Activated CD8-positive, alpha-beta memory T cell treated with anti-CD3 and anti-CD28 coated beads for 24 hours (primary cell): ENCODE results near the gene S100A2.

Experiments
- DNase-seq: peaks from one replicate; pipeline ENCODE4 v3.0.0-alpha.2; 2020

Gene S100A2

DNA sequence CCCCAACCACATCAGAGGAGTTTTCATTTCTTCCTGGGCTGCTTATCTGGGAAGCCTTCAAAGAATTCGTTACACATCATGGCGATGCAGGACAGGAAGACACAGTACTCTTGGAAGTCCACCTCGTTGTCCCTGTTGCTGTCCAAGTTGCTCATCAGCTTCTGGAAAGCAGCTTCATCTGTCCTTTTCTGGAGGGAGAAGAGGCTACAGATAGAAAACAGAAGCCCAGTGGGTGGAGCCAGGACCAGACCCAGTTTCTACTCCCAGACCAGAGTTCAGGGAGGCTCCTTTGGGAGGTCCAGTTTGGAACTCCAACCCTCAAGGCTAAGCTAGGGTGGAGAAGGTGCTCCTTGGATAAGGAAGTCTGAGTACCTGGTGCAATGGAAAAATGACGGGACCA is 21.9 kb downstream of the S100A2 start:
- no peak for DNase-seq

DNA sequence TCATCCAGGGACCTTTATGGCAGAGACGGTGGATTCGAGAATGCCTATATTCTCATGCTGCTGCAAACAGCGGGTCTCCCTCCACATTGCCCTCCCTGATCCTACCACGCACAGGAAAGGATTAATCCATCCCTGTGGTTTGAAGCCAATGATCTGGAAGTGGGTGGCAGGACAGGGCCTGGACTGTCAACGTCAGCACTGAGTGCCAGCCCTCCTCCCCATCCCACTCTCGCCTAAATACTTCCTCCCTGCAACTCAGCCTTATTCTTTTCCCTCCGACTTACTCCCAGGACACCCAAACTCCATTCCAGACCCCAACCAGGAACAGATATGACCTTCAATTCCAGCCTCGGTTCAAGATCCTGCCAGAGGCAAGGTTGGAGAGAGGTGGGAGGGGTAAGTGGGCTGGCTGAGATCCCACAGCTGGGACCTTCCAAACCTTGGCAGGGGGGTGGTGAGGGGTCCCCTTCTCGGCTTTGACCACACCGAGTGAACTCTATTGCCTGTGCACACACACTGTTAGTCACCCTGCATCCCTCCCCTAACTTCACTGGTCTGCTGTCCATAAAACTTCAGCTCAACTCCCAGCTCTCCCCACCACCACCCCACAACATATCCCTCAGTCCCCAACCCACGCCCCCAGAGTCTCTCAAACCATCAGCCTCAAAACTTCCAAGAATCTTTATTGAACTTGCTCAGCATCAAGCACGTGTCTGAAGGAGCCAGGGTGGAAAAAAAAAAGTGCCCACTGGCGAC is 22.5 kb downstream of the S100A2 start:
- DNase-seq: no peak

DNA sequence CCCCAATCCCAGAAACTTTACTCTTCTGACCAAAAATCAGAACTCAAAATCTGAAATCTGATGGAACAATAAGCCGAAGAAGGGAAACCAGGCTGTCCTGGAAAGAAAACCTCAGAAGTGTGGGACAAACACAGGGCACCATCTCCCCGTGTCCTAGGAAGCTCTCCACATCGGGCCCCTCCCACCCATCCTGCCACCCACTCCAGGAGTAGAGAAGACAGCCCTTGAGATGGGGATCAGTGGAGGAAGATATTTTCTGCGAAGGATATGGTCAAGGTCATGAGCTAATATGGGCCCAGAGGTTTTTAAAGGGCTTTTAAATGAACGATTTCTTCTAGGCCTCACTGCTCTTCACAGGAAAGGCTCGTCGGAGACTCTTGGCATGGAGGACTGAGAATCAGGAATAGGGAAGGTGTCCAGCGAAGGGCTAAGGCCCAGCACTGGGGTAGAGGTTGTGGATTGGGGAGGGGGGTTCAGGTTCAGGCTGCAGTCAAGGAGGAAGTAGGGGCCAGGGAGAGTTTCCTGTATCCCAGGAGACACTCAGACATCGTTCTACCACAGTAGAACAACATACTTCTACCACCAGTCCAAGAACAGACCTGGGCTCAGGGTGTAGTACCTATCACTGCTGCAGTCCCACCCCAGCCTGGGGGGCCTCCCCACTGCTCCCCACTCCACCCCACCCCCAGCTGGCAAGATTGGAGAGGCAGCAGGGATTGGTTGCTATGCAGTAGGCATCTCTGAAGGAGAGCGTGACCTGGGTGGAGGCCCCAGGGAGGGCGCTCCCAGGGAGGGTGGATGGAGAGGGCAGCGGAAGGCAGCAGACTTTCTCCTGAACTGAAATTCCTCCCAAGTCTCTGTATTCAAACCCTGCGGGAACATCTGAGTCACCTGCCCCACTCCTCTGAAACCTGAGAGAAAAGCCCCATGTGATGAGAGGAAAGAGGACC is 23.7 kb downstream of the S100A2 start:
- DNase-seq: no peak

DNA sequence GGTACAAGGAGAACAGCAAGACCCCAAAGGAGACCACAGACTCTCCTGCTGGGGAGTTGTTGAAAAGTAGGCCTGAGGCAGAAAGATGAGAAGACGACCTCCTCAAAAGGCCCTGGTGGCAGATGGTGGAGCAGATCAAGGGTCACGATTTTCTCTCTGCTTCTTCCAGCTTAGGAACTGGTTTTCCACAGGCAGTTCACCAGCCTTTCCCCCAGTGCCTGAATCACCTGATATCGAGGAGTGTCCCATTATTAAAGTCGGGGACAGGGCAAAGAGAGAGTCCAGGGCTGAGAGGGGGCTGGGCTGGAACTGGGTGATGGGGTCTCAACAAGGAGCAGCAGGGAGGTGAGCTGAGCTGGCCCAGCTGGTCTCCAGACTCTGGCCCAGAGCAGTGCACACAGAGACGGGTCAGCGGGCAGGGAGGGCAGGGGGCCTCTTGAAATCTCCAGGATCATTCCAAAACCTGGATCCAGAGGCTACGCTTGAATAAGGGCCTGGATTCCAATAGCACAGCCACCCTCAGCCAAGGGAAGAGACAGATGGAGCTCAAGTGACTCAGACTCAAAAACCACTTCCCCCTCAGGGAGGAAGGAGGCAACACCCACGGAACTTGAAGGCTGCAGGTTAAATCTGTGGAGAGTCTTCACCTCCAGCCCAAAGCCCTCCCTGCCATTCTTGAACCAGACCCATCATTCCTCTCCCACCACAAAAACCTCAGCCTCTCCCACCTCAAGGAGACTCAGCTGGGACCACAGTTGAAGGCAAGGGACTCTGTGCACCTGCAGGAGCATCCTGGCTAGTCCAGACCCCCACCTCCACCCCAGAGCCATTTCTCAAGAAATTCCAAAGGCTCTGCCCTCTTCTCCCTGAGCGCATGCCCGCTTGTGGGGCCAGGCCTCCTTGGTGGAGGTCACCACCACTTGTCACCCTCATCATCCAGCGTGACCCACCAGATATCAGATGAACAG is 25.0 kb downstream of the S100A2 start, which contains the start of gene S100A5:
Gene S100A5, minus strand, starts transcription at position 541 of the 968 bp plus-strand sequence. CDS start 743 bp downstream, outside the sequence.
- peak; percentile 76 for DNase-seq

DNA sequence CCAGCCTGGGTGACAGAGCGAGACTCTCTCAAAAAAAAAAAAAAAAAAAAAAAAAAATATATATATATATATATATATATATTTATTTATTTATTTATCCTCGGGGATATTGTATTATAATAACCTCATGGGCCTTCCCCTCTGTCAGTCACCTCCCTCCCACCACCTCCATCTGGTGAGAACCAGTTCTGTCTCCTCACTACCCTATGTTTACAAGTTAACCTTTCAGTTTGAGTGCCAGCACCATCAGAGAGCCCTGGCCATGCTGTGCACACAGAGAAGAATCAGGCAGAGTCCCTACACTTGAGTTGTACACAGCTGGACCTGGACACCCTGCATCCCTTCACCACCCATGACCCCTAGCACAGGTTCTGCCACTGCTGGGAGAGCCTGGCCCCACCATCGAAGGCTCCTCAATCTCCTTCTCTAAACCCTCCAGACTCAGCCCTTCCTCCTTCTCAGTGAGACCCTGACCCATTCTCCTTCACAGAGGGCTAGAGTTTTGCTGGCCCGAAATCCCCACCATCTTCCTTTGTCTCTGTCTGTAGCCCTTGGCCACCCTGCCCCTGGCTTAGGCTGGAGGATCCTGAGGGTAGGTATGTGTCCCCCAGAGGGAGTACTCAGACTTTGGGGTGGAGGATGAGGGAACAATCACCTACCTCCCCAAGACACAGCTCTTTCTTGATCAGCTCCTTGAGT is 26.1 kb downstream of the S100A2 start:
- no peak for DNase-seq

DNA sequence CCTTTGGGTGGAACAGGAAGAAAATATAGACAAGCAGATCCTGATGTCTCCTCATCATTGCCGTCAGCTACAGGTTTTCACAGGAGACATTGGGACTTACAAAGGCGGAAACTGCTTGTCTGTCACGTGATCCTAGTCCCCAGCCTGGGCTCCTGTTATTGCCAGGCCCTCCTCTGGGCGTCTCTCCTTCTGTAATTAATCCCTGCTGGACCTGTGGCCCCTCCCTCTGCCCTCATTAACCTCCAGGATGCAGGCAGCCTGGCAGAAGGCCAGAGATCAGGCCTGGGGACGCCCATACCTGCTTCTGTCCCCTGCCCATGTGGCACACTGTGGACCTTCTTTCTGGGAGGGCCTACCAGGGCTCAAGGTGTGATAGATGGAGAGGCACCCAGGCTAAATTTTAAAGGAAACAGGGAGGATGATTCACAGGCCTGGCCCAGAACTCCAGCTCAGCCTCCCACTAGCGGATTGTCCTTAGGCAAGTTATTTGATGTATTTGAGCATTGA is 27.3 kb downstream of the S100A2 start:
- DNase-seq: no peak

DNA sequence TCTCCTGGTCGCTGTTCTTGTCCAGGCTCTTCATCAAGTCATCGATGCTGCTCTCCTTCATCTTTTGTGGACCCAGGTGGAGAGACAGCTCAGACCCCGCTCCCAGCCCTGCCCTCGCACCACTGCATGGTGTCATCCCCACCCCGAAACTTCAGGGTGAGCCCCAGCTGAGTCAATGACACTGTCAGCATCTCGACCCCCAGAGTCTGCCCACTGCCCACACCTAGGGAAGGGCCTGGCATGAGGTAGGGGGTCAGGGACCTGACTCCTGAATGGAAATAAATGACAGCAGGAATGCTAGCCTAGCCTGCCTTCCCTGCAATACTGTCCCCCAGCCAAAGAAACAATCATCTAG is 28.3 kb downstream of the S100A2 start:
- no peak for DNase-seq

DNA sequence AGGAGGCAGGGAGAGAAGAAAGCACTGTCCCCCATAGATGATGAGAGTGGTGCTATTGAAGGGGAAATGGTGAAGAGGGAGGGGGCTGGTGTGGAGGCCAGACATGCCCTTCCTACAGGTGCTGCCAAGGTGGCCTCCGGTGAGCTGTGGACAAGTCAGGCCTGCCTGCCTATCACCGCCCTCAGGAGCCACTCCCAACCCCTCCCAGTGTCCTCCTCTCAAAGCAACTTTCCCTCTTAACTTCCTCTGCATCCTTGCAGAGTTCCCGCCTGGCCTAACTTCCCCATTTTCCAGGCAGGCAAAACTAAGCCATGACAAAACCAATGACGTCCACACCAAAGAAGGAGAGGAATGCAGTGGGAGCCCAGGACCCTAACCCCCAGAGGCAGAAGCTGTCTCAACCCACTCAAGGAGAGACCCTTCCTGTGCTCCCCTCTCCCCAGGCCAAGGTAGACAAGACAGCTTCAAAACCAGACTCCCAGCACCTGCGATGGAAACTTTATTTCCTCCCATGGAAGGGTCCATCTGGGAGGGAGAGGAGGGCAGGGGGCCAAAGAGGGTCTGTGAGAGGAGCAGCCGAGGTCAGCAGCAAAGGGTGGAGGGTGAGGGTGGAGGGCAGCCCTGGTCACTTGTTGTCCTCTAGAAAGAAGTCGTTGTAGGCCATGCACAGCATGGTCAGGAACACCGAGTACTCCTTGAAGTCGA is 28.8 kb downstream of the S100A2 start:
- DNase-seq: no peak

DNA sequence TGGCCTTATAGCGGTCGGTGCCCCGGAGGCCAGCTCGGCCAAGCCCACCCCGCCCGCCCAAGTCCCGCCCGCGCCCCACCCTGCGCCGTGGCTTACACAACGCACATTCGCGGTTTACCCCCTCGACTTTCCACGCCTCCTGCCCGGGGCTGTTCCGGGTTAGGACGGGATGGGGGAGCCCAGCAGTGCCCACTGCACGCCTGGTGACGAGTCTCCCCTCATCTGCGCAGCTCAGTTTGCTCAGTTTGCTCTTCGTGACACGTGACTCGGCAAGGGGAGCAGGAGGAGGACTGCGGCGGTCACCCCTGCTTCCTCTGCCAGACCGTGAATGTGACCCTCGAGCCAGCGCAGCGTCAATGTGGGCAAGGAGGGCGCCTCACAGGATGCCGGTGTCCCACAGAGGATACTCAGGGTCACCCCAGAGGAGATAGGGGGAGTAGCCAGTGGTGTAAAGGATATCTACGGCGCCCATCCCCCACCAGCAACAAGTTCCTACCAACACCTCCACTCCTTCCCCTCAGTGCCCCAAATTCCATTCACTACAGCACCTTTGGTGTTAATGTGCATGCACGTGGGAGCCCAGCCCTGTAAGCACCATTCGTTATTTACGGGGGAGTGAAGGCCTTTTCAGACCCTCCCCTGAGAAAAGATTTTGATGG is 29.5 kb downstream of the S100A2 start:
- DNase-seq: peak; percentile 91

DNA sequence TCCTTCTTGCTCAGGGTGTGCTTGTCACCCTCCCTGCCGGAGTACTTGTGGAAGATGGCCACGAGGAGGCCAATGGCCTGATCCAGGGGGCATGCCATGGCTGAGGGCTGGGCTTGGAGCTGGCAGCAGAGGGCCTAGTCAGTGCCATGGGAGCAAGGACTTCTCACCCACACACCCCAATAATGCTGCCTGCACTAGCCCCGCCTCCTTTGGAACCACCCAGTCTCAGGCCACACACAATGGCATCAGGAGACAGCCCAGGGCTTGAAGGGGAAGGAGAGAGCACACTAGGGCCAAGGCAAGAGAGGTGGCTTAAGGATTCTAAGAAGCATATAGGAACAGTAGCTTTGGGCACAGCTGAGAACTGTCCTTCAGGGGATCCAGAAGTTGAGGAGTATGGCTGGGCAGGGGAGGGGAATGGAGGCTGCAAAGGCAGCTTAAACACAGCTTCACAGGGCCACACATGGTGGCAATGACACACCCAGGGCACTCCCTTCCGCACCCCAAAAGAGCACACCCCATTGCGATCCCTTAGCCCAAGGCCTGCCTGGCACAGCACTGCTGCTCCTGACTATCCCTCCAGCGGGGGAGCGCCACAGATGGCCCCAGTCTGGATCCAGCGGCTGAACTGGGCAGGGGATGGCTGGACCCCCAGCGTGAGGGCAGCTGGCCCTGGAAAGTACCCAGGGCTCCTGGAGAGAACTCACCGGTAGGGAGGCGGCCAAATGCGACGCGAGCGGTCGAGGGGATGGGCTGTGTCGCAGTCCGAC is 30.2 kb downstream of the S100A2 start, which contains the start of gene S100A6:
Gene S100A6, minus strand, starts transcription at position 750 of the 770 bp plus-strand sequence. Its CDS starts 652 bp downstream, at position 98.
- DNase-seq: no peak

DNA sequence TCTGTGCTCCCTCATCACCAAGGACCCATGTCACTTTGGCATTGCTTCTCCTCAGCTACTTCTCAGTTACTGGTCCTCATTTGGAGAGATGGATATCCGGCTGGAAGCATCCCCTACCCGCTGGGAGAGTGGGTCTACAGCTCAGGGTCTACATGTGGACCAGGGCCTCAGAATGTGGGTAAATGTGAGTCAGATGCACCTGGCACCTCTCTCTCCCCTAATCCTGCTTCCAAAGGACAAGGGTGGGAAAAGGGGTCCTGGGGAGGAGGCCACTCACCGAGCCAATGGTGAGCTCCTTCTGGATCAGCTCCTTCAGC is 30.8 kb downstream of the S100A2 start:
- no peak for DNase-seq

DNA sequence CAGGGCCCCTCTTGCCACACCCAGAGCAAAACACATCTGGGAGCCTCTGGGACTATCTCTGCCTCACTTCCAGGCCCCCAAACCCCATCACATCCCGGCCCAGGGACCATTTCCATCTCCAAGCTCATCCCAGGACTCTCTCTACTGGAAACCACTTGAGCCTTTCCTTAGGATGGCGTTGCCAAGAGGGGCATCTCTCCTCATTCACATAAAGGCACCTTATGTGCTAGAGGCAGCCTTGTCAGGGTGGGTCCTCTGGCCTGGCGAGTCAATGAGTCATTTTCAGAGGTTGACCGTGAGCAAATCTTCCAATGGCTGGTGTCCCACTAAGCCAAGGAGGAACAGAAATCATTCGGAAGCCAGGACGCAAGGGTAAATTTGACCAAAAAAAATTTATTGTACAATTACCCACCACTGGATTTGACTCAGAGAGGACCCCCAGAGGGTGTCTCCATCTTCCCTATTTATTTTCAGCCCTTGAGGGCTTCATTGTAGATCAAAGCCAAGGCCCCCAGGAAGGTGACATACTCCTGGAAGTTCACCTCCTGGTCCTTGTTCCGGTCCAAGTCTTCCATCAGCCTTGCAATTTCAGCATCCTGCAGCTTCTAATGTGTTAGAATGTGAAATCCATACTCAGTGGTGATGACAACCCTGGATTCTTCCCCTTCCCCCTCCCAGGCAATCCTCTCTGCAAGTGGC is 31.3 kb downstream of the S100A2 start:
- no peak for DNase-seq

DNA sequence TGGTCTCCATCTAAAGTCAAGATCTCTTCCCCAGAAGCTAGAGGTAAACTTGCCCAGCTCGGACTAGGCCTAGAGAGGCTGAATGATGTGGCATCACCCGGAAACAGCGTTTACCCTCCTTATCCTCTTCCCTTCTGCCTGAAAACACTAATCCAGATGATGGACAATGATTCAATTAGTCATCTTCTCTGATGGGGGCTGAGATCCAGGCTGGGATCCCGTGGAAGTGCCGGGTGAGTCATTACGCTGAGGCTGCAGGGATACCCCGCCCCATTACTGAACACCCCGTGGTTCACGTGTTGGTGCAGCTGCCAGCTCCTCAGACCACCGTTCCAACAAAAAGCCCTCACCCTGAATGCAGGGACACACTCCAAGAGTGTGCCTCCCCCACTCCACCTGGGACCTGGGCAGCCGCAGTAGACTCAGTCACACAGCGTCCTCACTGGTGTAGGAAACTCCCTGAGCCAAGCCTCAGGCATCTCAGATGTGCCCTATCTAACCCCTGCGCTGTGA is 31.9 kb downstream of the S100A2 start:
- no peak for DNase-seq

DNA sequence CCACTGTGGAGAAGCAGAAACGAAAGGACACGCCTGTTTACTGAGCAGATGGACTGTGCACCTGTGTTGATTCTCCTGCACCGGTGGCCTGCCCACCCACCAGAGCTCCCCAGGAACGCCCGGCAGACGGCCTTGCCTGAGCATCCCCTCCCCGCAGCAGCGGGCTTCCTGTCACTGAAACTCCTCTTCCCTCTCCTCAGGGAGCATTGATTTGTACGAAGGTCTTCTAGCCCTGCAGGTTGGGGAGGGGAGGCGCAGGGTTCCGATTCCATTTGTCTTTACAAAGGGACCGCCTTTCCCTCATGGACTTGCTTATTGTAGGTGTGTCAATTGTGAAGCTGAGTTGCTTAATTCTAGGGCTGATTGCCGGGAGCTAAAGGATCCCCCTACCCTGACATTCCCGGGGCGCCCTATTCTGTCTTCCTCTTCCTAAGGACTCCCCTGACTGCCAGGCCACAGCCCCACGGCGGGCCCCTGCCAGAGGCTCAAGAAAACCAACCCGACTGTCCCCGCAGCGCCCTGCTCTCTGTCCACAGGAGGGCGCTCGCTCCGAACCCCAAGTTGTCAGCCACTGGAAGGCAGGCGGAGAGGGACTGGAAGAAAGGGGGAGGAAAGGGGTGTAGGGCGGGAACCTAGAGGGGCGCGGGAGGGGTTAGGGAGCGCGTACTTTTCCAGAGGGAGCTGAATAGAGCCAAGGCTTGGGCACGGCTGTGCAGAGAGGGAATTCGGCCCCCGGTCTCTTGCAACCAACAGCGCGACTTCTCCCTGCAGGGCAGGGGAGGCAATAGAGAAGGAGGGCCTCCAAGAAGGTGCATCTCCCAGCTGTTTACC is 32.7 kb downstream of the S100A2 start:
- peak; percentile 88 for DNase-seq

DNA sequence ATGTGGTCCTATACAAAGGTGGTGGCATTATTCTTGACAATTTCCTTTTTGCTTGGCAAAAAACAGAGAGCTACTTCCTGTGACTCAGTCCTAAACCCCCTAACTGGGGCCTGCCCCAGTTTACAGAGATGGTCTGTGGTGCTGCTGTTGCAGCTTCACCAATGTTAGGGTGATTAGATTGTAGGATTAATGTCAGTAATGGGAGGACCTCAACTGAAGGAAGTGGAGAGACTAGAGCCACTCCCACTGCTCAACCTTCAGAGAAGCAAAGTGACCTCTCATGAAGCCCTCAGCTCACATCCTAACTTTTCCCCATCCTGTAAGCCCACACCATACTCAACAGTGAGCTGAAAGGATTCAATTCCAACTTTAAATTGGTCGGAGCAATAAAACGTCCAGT is 33.5 kb downstream of the S100A2 start:
- DNase-seq: no peak

DNA sequence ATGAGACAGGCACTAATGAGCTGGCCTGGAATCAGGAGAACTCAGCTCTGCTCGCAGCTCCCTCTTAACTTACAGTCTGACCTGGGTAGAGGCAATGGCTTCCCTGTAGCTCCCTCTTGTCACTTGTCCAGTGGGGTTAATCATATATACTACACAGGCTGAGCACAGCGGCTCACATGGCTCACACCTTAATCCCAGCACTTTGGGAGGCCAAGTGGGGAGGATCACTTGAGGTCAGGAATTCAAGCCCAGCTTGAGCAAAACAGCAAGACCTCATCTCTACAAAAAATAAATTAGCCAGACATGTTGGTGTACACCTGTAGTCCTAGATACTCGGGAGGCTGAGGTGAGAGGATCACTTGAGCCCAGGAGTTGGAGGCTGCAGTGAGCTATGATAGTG is 34.0 kb downstream of the S100A2 start:
- no peak for DNase-seq

DNA sequence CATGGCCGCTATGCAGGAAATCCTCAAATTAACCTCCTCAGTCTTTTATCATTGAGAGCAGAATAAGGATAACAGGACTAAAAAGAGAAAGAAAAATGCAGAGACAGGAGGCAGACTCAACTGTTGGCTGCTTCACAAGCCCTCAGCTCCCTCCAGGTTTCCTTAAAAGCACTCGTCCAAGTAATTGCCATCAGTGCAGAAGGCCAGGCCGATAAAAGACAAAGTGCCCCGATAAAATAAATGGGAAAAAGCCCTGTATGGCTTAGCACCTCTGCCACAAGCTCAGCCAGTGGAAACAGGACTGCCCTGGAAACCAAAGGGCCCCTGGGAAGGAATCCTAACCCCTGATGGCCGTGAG is 38.0 kb downstream of the S100A2 start:
- DNase-seq: no peak

DNA sequence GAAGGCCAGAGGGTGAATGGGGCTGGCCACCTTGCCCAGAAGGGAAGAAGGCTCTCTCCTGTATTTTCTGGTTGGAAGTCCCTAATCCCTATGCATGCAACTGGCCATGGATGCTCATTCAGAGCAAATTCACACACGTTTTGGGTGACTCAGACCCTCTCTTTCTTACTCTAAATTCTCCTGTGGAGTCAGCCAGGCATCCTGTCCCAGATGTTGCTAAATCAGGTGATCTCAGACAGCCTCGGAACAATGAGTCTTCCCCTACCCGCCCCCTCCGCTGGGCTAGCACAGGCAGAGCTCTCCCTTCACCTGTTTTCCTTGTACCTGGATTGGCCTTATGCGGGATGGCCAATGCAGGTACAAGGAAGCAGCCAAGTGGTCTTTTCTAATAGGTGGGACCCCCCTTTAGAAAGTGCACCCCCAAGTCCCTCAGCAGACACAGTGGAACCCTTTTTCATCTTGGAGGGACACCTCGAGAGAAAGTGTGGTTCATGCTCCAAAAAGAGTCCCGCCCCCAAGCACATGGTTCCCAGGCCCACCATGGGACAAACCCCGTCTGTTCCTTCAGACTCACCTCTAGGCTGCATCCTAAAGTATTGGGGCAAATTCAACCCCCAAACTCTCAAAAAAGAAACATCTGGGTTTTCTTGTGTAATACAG is 38.5 kb downstream of the S100A2 start:
- DNase-seq: no peak
